ENCODE results near the gene INPP5J. TPM values are rescaled to one million over a fixed set of nuclear protein-coding genes. Genes with fewer than 3 reads are reported as not detected.

INPP5J gene
- total and polyA plus RNA-seq, 2 donors (not counting 1 experiment from before 2014, with no cell fraction given) = 0.17 to 0.33 TPM

DNA sequence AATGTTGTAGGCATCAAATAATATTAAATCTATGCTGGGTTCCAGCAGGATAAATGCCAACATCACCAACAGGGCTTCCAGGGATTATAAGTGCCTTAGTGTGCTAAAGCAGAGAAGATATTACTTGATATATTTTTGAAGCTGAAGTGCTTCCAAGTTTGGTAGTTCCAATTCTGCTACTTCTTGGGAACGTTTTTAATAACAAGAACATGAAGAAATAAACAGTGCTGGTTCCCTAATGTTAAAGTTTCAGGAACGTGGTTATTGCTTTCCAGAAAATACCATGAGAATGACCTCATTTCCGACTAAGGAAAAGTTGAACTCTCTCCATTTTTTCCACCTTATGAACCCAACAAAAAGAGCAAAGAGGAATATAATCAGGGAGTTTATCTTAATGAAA lies 32.7 kb downstream of the INPP5J start:
- H3K27me3 ChIP-seq (ENCODE audit: control insufficient read depth, insufficient read depth, low read length) = no peaks in the 10 kb centered on the region
- H3K79me2 ChIP-seq (ENCODE audit: control insufficient read depth, insufficient read depth, low read length) = peaks cover 3% of the 10 kb centered on the region
- no peaks in the 10 kb centered on the region for H4K20me1 ChIP-seq (ENCODE audit: control insufficient read depth, extremely low read depth, insufficient read depth, low read length)
- H3K4me2 ChIP-seq (ENCODE audit: extremely low read depth, insufficient read depth, low read length) = peak overlapping the region; percentile 45
- no peak overlapping the region for H2AFZ ChIP-seq (ENCODE audit: low read length)
- no peak overlapping the region for H3K27ac ChIP-seq (ENCODE audit: insufficient read depth, low read length)
- H3K36me3 ChIP-seq (ENCODE audit: control insufficient read depth, insufficient read depth, low read length) = no peaks in the 10 kb centered on the region
- DNase-seq (ENCODE audit: low read depth in 2 of 2) = peak; percentile 54 to 84
- H3K9me3 ChIP-seq (ENCODE audit: control insufficient read depth, insufficient read depth, low read depth, low read length) = no peaks in the 10 kb centered on the region
- H3K9ac ChIP-seq (ENCODE audit: insufficient read depth, low read length) = no peak overlapping the region
- H3K4me3 ChIP-seq (replicated peaks in 1 of 4; ENCODE audit: control extremely low read depth in 1 of 4, insufficient read depth in 1 of 4, low read depth in 3 of 4, low read length in 4 of 4) = no peak overlapping the region
- TF ChIP-seq, protein P1, sequence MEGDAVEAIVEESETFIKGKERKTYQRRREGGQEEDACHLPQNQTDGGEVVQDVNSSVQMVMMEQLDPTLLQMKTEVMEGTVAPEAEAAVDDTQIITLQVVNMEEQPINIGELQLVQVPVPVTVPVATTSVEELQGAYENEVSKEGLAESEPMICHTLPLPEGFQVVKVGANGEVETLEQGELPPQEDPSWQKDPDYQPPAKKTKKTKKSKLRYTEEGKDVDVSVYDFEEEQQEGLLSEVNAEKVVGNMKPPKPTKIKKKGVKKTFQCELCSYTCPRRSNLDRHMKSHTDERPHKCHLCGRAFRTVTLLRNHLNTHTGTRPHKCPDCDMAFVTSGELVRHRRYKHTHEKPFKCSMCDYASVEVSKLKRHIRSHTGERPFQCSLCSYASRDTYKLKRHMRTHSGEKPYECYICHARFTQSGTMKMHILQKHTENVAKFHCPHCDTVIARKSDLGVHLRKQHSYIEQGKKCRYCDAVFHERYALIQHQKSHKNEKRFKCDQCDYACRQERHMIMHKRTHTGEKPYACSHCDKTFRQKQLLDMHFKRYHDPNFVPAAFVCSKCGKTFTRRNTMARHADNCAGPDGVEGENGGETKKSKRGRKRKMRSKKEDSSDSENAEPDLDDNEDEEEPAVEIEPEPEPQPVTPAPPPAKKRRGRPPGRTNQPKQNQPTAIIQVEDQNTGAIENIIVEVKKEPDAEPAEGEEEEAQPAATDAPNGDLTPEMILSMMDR (conservative IDR thresholded peaks at IDR 0.05 in 1 of 2, IDR thresholded peaks at IDR 0.05 in 1 of 2; ENCODE audit: low read depth in 1 of 2, low read length in 2 of 2) = no peak
- no peak for TF ChIP-seq EZH2 (IDR thresholded peaks at IDR 0.05; ENCODE audit: low read length, missing control alignments)
- H3K4me1 ChIP-seq (ENCODE audit: control insufficient read depth, extremely low read depth, insufficient read depth, low read length) = peaks cover 7% of the 10 kb centered on the region

DNA sequence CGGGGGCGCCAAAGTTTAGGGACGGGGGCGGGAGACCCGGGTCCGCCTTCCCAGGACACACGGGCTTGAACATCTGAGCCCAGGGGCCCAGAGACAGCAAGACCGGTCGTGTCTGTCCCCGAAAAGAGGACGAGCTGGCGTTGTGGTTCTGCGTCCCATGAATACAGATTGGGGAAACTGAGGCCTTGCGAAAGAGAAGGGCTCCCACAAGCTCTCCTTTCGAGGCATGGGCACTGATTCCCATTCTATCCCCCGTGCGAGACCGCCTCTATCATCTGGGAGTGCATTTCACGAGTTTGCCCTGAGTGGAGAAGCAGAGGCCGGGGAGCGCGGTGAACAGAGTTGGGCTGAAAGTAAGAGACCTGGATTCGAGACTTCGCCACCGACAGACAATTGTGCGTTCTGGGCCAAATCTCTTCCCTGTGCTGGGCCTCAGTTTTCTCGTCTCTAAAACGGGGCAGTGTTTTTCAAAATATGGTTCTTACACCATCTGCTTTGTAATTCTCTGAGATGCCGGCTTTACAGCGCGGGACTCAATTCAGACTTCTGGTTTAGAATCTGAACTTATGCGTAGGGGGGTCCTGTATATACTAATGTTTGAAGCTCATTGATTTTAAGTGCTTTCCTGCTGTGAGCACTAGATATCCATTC lies 37.7 kb downstream of the INPP5J start:
- Histone ChIP-seq H3K9ac (ENCODE audit: insufficient read depth, low read length) (peak overlapping the region; percentile 86), H2AFZ (ENCODE audit: low read length) (peak overlapping the region; percentile 87), H3K36me3 (ENCODE audit: control insufficient read depth, insufficient read depth, low read length) (peaks cover under 1% of the 10 kb centered on the region), H3K9me3 (ENCODE audit: control insufficient read depth, insufficient read depth, low read depth, low read length) (no peaks in the 10 kb centered on the region), H3K4me1 (ENCODE audit: control insufficient read depth, extremely low read depth, insufficient read depth, low read length) (peaks cover 7% of the 10 kb centered on the region), H3K4me2 (ENCODE audit: extremely low read depth, insufficient read depth, low read length) (peak overlapping the region; percentile 85), H3K27me3 (ENCODE audit: control insufficient read depth, insufficient read depth, low read length) (no peaks in the 10 kb centered on the region), H4K20me1 (ENCODE audit: control insufficient read depth, extremely low read depth, insufficient read depth, low read length) (no peaks in the 10 kb centered on the region), H3K79me2 (ENCODE audit: control insufficient read depth, insufficient read depth, low read length) (peaks cover 32% of the 10 kb centered on the region), H3K27ac (ENCODE audit: insufficient read depth, low read length) (peak overlapping the region; percentile 93), H3K4me3 (replicated peaks in 1 of 4; ENCODE audit: control extremely low read depth in 1 of 4, insufficient read depth in 1 of 4, low read depth in 3 of 4, low read length in 4 of 4) (peak overlapping the region; percentile 80 to 98 (median 93))
- DNase-seq (ENCODE audit: low read depth in 2 of 2) = peak; percentile 29 to 31
- TF ChIP-seq EZH2 (IDR thresholded peaks at IDR 0.05; ENCODE audit: low read length, missing control alignments) = no peak
- TF ChIP-seq, protein P1 (conservative IDR thresholded peaks at IDR 0.05 in 1 of 2, IDR thresholded peaks at IDR 0.05 in 1 of 2; ENCODE audit: low read depth in 1 of 2, low read length in 2 of 2) = no peak

DNA sequence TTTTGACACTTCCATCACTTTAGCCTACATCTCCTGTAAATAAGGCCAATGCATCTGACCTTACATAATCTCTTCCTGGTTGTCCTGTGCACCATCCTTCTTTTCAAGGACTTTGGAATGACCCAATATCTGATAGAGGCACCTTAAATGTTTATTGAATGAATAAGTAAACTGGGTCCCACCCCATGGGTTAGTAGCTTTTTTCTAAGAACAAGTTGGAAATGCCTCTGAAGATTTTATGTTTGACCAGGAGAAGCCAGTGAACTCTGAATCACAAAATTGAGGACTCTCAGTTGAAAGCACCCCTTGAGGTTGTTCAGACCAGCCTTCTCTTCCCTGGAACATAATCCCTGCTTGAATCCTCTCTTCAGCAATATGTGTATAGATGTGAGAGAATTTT lies 38.6 kb downstream of the INPP5J start:
- Histone ChIP-seq H3K4me1 (ENCODE audit: control insufficient read depth, extremely low read depth, insufficient read depth, low read length) (peaks cover 3% of the 10 kb centered on the region), H3K79me2 (ENCODE audit: control insufficient read depth, insufficient read depth, low read length) (peaks cover 38% of the 10 kb centered on the region), H3K27me3 (ENCODE audit: control insufficient read depth, insufficient read depth, low read length) (no peaks in the 10 kb centered on the region), H3K9ac (ENCODE audit: insufficient read depth, low read length) (no peak overlapping the region), H3K4me2 (ENCODE audit: extremely low read depth, insufficient read depth, low read length) (peak overlapping the region; percentile 85), H3K9me3 (ENCODE audit: control insufficient read depth, insufficient read depth, low read depth, low read length) (no peaks in the 10 kb centered on the region), H2AFZ (ENCODE audit: low read length) (no peak overlapping the region), H3K4me3 (replicated peaks in 1 of 4; ENCODE audit: control extremely low read depth in 1 of 4, insufficient read depth in 1 of 4, low read depth in 3 of 4, low read length in 4 of 4) (peak overlapping the region; percentile 80 to 98 (median 93)), H3K27ac (ENCODE audit: insufficient read depth, low read length) (peak overlapping the region; percentile 93), H4K20me1 (ENCODE audit: control insufficient read depth, extremely low read depth, insufficient read depth, low read length) (no peaks in the 10 kb centered on the region), H3K36me3 (ENCODE audit: control insufficient read depth, insufficient read depth, low read length) (peaks cover 3% of the 10 kb centered on the region)
- TF ChIP-seq, protein P1 (conservative IDR thresholded peaks at IDR 0.05 in 1 of 2, IDR thresholded peaks at IDR 0.05 in 1 of 2; ENCODE audit: low read depth in 1 of 2, low read length in 2 of 2) = no peak
- DNase-seq (ENCODE audit: low read depth in 2 of 2) = no peak

All from fibroblast of lung (primary cell).